ENCODE measurements around the gene BCL7B. TPM values are rescaled to one million over a fixed set of nuclear protein-coding genes. Genes with fewer than 3 reads are reported as not detected.
"Not testable (repeated sequence)": the region's sequence is repeated elsewhere in the genome, so short reads cannot be mapped to it uniquely, and the experiment has no call there.

Gene BCL7B
- polyA plus RNA-seq, 2 donors: 30.0 to 43.5 TPM

DNA sequence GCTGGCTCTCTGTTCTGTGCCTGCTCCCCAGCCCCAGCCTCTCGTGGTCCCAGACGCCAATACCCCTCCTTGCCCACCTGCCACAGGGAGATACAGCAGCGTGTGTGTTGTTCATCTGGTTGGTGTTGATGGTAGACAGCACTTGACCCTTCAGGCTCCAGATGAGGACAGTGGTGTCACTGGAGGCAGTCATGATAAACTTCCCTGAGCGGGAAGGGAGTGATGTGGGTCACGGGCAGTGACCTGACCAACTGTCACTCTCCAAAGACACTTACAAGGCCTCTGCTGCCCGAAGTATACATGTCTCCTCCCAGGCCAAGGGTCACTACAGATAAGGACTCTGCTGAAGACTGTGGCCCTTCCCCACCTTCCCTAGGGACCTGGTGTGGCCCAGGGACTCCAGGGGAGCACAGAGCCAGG, 15.3 kb upstream of the BCL7B start:
- Histone ChIP-seq H3K9me3 (ENCODE audit: control insufficient read depth in 2 of 2, insufficient read depth in 1 of 2, low read depth in 1 of 2, low read length in 1 of 2) (no peaks in the 10 kb centered on the region), H3K36me3 (ENCODE audit: control insufficient read depth in 2 of 2, insufficient read depth in 2 of 2, low read length in 1 of 2) (peaks cover 32 to 33% of the 10 kb centered on the region in 2 donors), H3K27ac (ENCODE audit: low read depth in 2 of 2, low read length in 1 of 2) (no peak overlapping the region), H3K4me3 (ENCODE audit: low read depth in 1 of 2, low read length in 2 of 2) (no peak overlapping the region), H3K27me3 (ENCODE audit: control insufficient read depth in 1 of 2, insufficient read depth in 2 of 2, low read length in 2 of 2) (no peaks in the 10 kb centered on the region), H3K4me1 (ENCODE audit: control insufficient read depth in 2 of 2, insufficient read depth in 2 of 2, low read length in 1 of 2) (peaks cover 0 to 3% of the 10 kb centered on the region in 2 donors)
- 77 to 81% methylated on average over 6 of the region's 6 CpGs for WGBS, 2 donors

GRCh38 chr7:73570977-73571376, 13.5 kb upstream of the BCL7B start:
- 93 to 94% methylated on average over 10 of the region's 10 CpGs for WGBS, 2 donors
- H3K4me3 ChIP-seq (ENCODE audit: low read depth in 1 of 2, low read length in 2 of 2): no peak overlapping the region
- H3K27me3 ChIP-seq (ENCODE audit: control insufficient read depth in 1 of 2, insufficient read depth in 2 of 2, low read length in 2 of 2): no peaks in the 10 kb centered on the region
- peaks cover 32 to 33% of the 10 kb centered on the region in 2 donors for H3K36me3 ChIP-seq (ENCODE audit: control insufficient read depth in 2 of 2, insufficient read depth in 2 of 2, low read length in 1 of 2)
- H3K4me1 ChIP-seq (ENCODE audit: control insufficient read depth in 2 of 2, insufficient read depth in 2 of 2, low read length in 1 of 2): peaks cover 0 to 3% of the 10 kb centered on the region in 2 donors
- H3K27ac ChIP-seq (ENCODE audit: low read depth in 2 of 2, low read length in 1 of 2): no peak overlapping the region
- H3K9me3 ChIP-seq (ENCODE audit: control insufficient read depth in 2 of 2, insufficient read depth in 1 of 2, low read depth in 1 of 2, low read length in 1 of 2): no peaks in the 10 kb centered on the region

DNA sequence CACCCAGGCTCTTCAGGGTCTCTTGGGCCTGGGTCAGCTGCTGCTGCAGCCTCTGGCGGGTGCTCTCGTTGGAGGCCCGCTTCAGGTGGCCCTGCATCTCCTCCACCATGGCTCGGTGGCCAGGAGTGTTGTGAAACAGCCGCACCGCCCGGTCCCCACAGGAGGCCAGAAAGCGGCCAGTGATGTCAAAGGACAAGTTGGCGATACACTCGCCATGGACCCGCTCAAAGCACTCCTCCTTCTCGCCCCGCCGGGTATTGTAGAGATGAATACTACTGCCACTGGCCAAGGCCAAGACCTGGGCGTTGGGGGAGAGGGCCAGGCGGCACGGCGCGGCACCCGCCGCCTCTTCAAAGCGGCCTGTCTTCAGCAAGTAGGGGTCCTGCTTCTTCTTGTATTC, 13.0 kb upstream of the BCL7B start:
- H3K36me3 ChIP-seq (ENCODE audit: control insufficient read depth in 2 of 2, insufficient read depth in 2 of 2, low read length in 1 of 2): peaks cover 32 to 33% of the 10 kb centered on the region in 2 donors
- H3K4me3 ChIP-seq (ENCODE audit: low read depth in 1 of 2, low read length in 2 of 2): no peak overlapping the region
- no peaks in the 10 kb centered on the region for H3K9me3 ChIP-seq (ENCODE audit: control insufficient read depth in 2 of 2, insufficient read depth in 1 of 2, low read depth in 1 of 2, low read length in 1 of 2)
- peaks cover 0 to 3% of the 10 kb centered on the region in 2 donors for H3K4me1 ChIP-seq (ENCODE audit: control insufficient read depth in 2 of 2, insufficient read depth in 2 of 2, low read length in 1 of 2)
- no peaks in the 10 kb centered on the region for H3K27me3 ChIP-seq (ENCODE audit: control insufficient read depth in 1 of 2, insufficient read depth in 2 of 2, low read length in 2 of 2)
- no peak overlapping the region for H3K27ac ChIP-seq (ENCODE audit: low read depth in 2 of 2, low read length in 1 of 2)
- 96% methylated on average over 22 of the region's 22 CpGs for WGBS, 2 donors

GRCh38 chr7:73569042-73569608, 11.6 kb upstream of the BCL7B start:
- 82% methylated on average over 5 of the region's 5 CpGs for WGBS, 2 donors
- Histone ChIP-seq H3K27ac (ENCODE audit: low read depth in 2 of 2, low read length in 1 of 2) (no peak overlapping the region), H3K4me1 (ENCODE audit: control insufficient read depth in 2 of 2, insufficient read depth in 2 of 2, low read length in 1 of 2) (peaks cover 0 to 3% of the 10 kb centered on the region in 2 donors), H3K9me3 (ENCODE audit: control insufficient read depth in 2 of 2, insufficient read depth in 1 of 2, low read depth in 1 of 2, low read length in 1 of 2) (no peaks in the 10 kb centered on the region), H3K4me3 (ENCODE audit: low read depth in 1 of 2, low read length in 2 of 2) (no peak overlapping the region), H3K36me3 (ENCODE audit: control insufficient read depth in 2 of 2, insufficient read depth in 2 of 2, low read length in 1 of 2) (peaks cover 28 to 30% of the 10 kb centered on the region in 2 donors), H3K27me3 (ENCODE audit: control insufficient read depth in 1 of 2, insufficient read depth in 2 of 2, low read length in 2 of 2) (no peaks in the 10 kb centered on the region)

DNA sequence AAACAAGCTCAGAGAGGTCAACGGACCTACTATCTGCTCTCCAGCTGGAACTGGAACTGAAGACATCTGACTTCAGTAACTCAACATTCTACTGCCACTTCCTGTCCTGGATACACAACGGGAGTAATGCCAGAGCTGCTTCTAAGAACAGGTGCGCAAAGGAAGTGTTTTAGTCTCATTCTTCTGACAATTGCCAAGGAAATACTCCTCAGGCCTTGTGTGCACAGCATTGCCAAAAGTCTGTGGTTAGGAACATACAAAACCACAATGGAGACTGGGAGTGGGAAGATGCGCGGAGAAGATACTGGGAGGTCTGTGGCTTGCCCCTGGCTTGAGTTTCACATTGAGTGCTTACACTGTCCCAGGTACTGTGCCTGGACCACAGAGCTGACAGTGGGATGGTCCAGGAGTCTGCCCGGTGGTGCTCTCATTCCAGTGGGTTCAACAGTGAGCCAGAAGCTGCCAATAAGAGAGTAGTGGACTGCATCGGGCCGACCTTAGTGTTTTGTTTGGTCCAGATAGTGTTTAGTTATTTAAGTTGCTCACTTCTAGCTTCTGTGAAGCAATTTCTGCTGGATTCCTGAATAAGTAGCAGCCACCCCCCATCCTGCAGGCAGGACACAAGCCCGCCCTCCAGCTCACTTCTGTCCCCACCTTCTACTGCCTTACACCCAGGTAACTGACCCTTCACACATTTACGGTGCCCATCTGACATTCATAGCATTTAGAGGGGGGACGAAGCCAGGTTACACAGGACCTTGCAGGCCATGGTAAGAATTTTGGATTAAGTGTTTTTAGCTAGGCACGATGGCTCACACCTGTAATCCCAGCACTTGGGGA, 10.6 kb upstream of the BCL7B start:
- Histone ChIP-seq H3K4me1 (ENCODE audit: control insufficient read depth in 2 of 2, insufficient read depth in 2 of 2, low read length in 1 of 2) (peaks cover 0 to 3% of the 10 kb centered on the region in 2 donors), H3K27ac (ENCODE audit: low read depth in 2 of 2, low read length in 1 of 2) (no peak overlapping the region), H3K9me3 (ENCODE audit: control insufficient read depth in 2 of 2, insufficient read depth in 1 of 2, low read depth in 1 of 2, low read length in 1 of 2) (no peaks in the 10 kb centered on the region), H3K4me3 (ENCODE audit: low read depth in 1 of 2, low read length in 2 of 2) (no peak overlapping the region), H3K27me3 (ENCODE audit: control insufficient read depth in 1 of 2, insufficient read depth in 2 of 2, low read length in 2 of 2) (no peaks in the 10 kb centered on the region), H3K36me3 (ENCODE audit: control insufficient read depth in 2 of 2, insufficient read depth in 2 of 2, low read length in 1 of 2) (peaks cover 19 to 21% of the 10 kb centered on the region in 2 donors)
- 63 to 76% methylated on average over 12 of the region's 12 CpGs for WGBS, 2 donors

DNA sequence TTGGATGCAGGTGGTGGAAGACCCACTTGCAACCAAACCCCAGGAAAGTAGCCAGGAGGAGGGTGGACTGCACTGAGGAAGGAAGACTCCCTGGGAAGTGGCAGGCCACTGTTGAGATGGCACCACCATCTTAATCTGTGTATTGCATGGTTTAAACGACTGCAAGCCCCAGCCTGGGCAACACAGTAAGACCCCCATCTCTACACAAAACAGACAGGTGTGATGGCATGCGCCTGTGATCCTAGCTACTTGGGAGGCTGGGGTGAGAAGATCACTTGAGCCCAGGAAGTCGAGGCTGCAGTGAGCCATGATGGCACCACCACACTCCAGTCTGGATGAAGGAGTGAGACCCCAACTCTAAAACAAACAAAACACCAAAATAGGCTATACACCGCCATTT, 9.7 kb upstream of the BCL7B start:
- Histone ChIP-seq H3K4me3 (ENCODE audit: low read depth in 1 of 2, low read length in 2 of 2) (no peak overlapping the region), H3K27ac (ENCODE audit: low read depth in 2 of 2, low read length in 1 of 2) (no peak overlapping the region), H3K27me3 (ENCODE audit: control insufficient read depth in 1 of 2, insufficient read depth in 2 of 2, low read length in 2 of 2) (no peaks in the 10 kb centered on the region), H3K4me1 (ENCODE audit: control insufficient read depth in 2 of 2, insufficient read depth in 2 of 2, low read length in 1 of 2) (peaks cover 0 to 3% of the 10 kb centered on the region in 2 donors), H3K9me3 (ENCODE audit: control insufficient read depth in 2 of 2, insufficient read depth in 1 of 2, low read depth in 1 of 2, low read length in 1 of 2) (no peaks in the 10 kb centered on the region), H3K36me3 (ENCODE audit: control insufficient read depth in 2 of 2, insufficient read depth in 2 of 2, low read length in 1 of 2) (peaks cover 12 to 13% of the 10 kb centered on the region in 2 donors)
- 85 to 89% methylated on average over 4 of the region's 4 CpGs for WGBS, 2 donors

GRCh38 chr7:73566431-73566830, 8.9 kb upstream of the BCL7B start:
- not testable (repeated sequence) for H3K27me3 ChIP-seq (ENCODE audit: control insufficient read depth in 1 of 2, insufficient read depth in 2 of 2, low read length in 2 of 2); H3K9me3 ChIP-seq (ENCODE audit: control insufficient read depth in 2 of 2, insufficient read depth in 1 of 2, low read depth in 1 of 2, low read length in 1 of 2); H3K27ac ChIP-seq (ENCODE audit: low read depth in 2 of 2, low read length in 1 of 2); H3K4me1 ChIP-seq (ENCODE audit: control insufficient read depth in 2 of 2, insufficient read depth in 2 of 2, low read length in 1 of 2); H3K4me3 ChIP-seq (ENCODE audit: low read depth in 1 of 2, low read length in 2 of 2)
- H3K36me3 ChIP-seq (ENCODE audit: control insufficient read depth in 2 of 2, insufficient read depth in 2 of 2, low read length in 1 of 2): peaks cover 12 to 13% of the 10 kb centered on the region in 2 donors

GRCh38 chr7:73565675-73566340, 8.3 kb upstream of the BCL7B start:
- Histone ChIP-seq H3K27ac (ENCODE audit: low read depth in 2 of 2, low read length in 1 of 2) (no peak overlapping the region), H3K9me3 (ENCODE audit: control insufficient read depth in 2 of 2, insufficient read depth in 1 of 2, low read depth in 1 of 2, low read length in 1 of 2) (no peaks in the 10 kb centered on the region), H3K4me3 (ENCODE audit: low read depth in 1 of 2, low read length in 2 of 2) (peak overlapping the region in 1 of 2 donors; percentile 25), H3K27me3 (ENCODE audit: control insufficient read depth in 1 of 2, insufficient read depth in 2 of 2, low read length in 2 of 2) (no peaks in the 10 kb centered on the region), H3K36me3 (ENCODE audit: control insufficient read depth in 2 of 2, insufficient read depth in 2 of 2, low read length in 1 of 2) (peaks cover 8 to 10% of the 10 kb centered on the region in 2 donors), H3K4me1 (ENCODE audit: control insufficient read depth in 2 of 2, insufficient read depth in 2 of 2, low read length in 1 of 2) (peaks cover 0 to 3% of the 10 kb centered on the region in 2 donors)
- WGBS, 2 donors: 48 to 52% methylated on average over 7 of the region's 7 CpGs

DNA sequence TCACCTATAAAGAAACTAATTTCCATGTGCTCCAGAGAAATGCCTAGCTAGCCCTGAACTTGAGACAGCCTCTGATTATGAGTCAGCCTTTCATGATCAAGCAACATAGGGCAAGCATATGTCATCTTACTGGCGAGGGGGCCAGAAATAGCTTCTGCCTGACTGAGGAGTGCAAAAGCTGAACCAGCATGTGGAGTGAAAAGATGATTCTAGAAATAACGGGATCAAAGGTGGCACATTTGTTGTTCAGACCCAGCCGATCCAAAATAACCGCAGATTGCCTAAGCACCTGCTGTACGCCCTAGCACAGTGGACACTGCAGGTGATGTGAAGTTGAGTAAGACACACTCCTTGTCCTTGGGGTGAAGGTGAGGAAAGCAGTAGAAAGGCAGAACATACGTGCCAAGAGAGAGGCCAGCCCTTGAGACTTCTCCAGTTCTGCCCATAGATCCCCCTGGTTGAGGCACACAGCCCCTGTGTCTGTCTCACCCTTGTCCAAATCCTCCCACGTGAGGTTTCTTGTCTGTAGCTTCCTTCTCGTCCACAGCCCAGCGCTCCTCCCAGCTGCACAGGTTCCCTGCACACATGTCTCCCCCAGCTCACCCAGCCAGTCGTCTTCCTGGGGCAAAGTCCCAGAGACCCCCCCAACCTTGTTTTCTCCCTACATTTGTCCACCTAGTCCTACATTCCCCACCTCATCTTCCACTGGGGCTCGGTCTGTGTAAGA, 2.8 kb upstream of the BCL7B start:
- Histone ChIP-seq H3K27ac (ENCODE audit: low read depth in 2 of 2, low read length in 1 of 2) (no peak overlapping the region), H3K4me3 (ENCODE audit: low read depth in 1 of 2, low read length in 2 of 2) (no peak overlapping the region)
- 54 to 58% methylated on average over 11 of the region's 11 CpGs for WGBS, 2 donors

More for the DNA sequence above, 2.8 kb upstream of the BCL7B start:
- Histone ChIP-seq H3K9me3 (ENCODE audit: control insufficient read depth in 2 of 2, insufficient read depth in 1 of 2, low read depth in 1 of 2, low read length in 1 of 2) (no peaks in the 10 kb centered on the region), H3K27me3 (ENCODE audit: control insufficient read depth in 1 of 2, insufficient read depth in 2 of 2, low read length in 2 of 2) (no peaks in the 10 kb centered on the region), H3K4me1 (ENCODE audit: control insufficient read depth in 2 of 2, insufficient read depth in 2 of 2, low read length in 1 of 2) (peaks cover 3% of the 10 kb centered on the region in 2 donors), H3K36me3 (ENCODE audit: control insufficient read depth in 2 of 2, insufficient read depth in 2 of 2, low read length in 1 of 2) (no peaks in the 10 kb centered on the region)
